KBM-7 (cell line): ENCODE measurements around the gene SYT13.

Experiments
- DNase-seq: peaks from one replicate; pipeline ENCODE4 v3.0.0-alpha.2; 2015
- in situ Hi-C: fragments of 300-500 bp; cut with MboI; formaldehyde crosslinking; loops from 2 replicates; pipeline ENCODE4 v1.14.3; 2020; ENCODE audit warnings: low sequenced_read_pairs, low pct_unique_long_range_greater_than_20kb, mixed read lengths

SYT13 gene

GRCh38 chr11:45316258-45316657, 30.1 kb upstream of the SYT13 start:
- DNase-seq, result no peak
- in situ Hi-C loops, result no loop called here

- no peak for DNase-seq
- in situ Hi-C loops, result no loop called here
Observed at GRCh38 chr11:45314900-45315299, 28.8 kb upstream of the SYT13 start.

GRCh38 chr11:45313171-45313865, 27.2 kb upstream of the SYT13 start:
- in situ Hi-C loops, result no loop called here
- no peak for DNase-seq

- no peak for DNase-seq
- in situ Hi-C loops, result no loop called here
Observed at GRCh38 chr11:45305874-45306623, 19.9 kb upstream of the SYT13 start.

- in situ Hi-C loops, result no loop called here
- no peak for DNase-seq
Observed at GRCh38 chr11:45304992-45305335, 18.8 kb upstream of the SYT13 start.

- in situ Hi-C loops, result no loop called here
- DNase-seq, result no peak
Observed at GRCh38 chr11:45304111-45304991, 18.2 kb upstream of the SYT13 start.

GRCh38 chr11:45303316-45303715, 17.2 kb upstream of the SYT13 start:
- in situ Hi-C loops, result no loop called here
- DNase-seq, result no peak

GRCh38 chr11:45301537-45302246, 15.6 kb upstream of the SYT13 start:
- in situ Hi-C loops, result no loop called here
- no peak for DNase-seq

GRCh38 chr11:45300715-45301114, 14.6 kb upstream of the SYT13 start:
- in situ Hi-C loops, result no loop called here
- no peak for DNase-seq

GRCh38 chr11:45298718-45299117, 12.6 kb upstream of the SYT13 start:
- in situ Hi-C loops, result loop anchor here (25.0 kb wide), 1 partner anchor 361 kb away; no protein-coding TSS in a partner anchor
- no peak for DNase-seq

- in situ Hi-C loops, result loop anchor here (25.0 kb wide), 1 partner anchor 359 kb away; no protein-coding TSS in a partner anchor
Observed at GRCh38 chr11:45296075-45296474, 9.9 kb upstream of the SYT13 start.

GRCh38 chr11:45294499-45294898, 8.4 kb upstream of the SYT13 start:
- in situ Hi-C loops, result loop anchor here (25.0 kb wide), 1 partner anchor 357 kb away; no protein-coding TSS in a partner anchor

More at GRCh38 chr11:45296075-45296474, 9.9 kb upstream of the SYT13 start:
- DNase-seq, result no peak

GRCh38 chr11:45293566-45294192, 7.5 kb upstream of the SYT13 start:
- in situ Hi-C loops, result loop anchor here (25.0 kb wide), 1 partner anchor 356 kb away; no protein-coding TSS in a partner anchor
- DNase-seq, result peak; percentile 79

More at GRCh38 chr11:45294499-45294898, 8.4 kb upstream of the SYT13 start:
- DNase-seq, result no peak

GRCh38 chr11:45290586-45290985, 4.4 kb upstream of the SYT13 start:
- DNase-seq, result no peak
- in situ Hi-C loops, result loop anchor here (25.0 kb wide), 1 partner anchor 353 kb away; no protein-coding TSS in a partner anchor

- in situ Hi-C loops, result loop anchor here (25.0 kb wide), 1 partner anchor 352 kb away; no protein-coding TSS in a partner anchor
- DNase-seq, result no peak
Observed at GRCh38 chr11:45289369-45289768, 3.2 kb upstream of the SYT13 start.

- in situ Hi-C loops, result loop anchor here (25.0 kb wide), 1 partner anchor 351 kb away; no protein-coding TSS in a partner anchor
- no peak for DNase-seq
Observed at GRCh38 chr11:45288339-45288738, 2.2 kb upstream of the SYT13 start.

GRCh38 chr11:45287316-45287903, 1.3 kb upstream of the SYT13 start:
- DNase-seq, result no peak
- in situ Hi-C loops, result loop anchor here (25.0 kb wide), 1 partner anchor 350 kb away; no protein-coding TSS in a partner anchor
